ENCODE data around the gene UTS2R. TPM values are rescaled to one million over a fixed set of nuclear protein-coding genes. Genes with fewer than 3 reads are reported as not detected.
A peak's percentile ranks its signal among the peaks of the same experiment; 100 is the strongest.

Gene UTS2R
- total and polyA plus RNA-seq, 2 of the 4 experiments (the other 2 are of a cell fraction), result not detected

DNA sequence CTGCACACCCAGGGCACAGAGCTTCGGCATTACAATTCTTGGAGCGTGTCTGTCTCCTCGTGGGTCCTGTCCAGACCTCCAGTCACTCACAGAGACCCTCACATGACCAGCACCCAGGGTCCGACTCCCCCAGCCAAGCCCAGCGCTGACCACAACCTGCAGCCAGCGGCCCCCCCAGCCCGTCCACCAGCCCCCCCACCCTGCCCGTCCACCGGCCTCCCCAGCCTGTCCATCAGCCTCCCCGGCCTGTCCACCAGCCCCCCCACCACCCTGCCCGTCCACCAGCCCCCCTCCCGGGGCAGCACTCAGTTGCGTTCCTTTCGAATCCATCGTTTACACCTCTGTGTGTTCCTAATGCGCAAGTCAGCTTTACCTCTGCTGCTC is 43.8 kb upstream of the UTS2R start:
- no peak overlapping the region for H3K4me3 ChIP-seq (ENCODE audit: insufficient read depth, low read depth, low read length)
- H3K4ac ChIP-seq (ENCODE audit: low read depth, low read length), result no peak overlapping the region
- peak overlapping the region; percentile 16 for H2AK9ac ChIP-seq (replicated peaks; ENCODE audit: low read depth, low read length, poor library complexity)
- no peak overlapping the region for H2BK20ac ChIP-seq (ENCODE audit: low read depth, low read length)
- dilution Hi-C loops (cut with HindIII; ENCODE audit: low sequenced_read_pairs, unreplicated experiment) (no loop called here), in situ Hi-C loops (cut with MboI; ENCODE audit: low sequenced_read_pairs) (no loop called here), intact Hi-C loops (cut with micrococcal nuclease) (loop anchor here (10.0 kb wide), 1 partner anchor 293 kb away; the partner anchor contains the start of genes DCXR and RAC3)
- H2BK120ac ChIP-seq (ENCODE audit: low read depth, low read length), result no peak overlapping the region
- TF ChIP-seq BHLHE40 (IDR thresholded peaks at IDR 0.05; ENCODE audit: low read depth, low read length) (no peak), MAZ (IDR thresholded peaks at IDR 0.05; ENCODE audit: borderline replicate concordance, low read depth, low read length) (no peak), CHD1 (IDR thresholded peaks at IDR 0.05; ENCODE audit: low read depth, low read length) (no peak), CEBPB (IDR thresholded peaks at IDR 0.05; ENCODE audit: low read depth, low read length) (no peak), SMC3 (IDR thresholded peaks at IDR 0.05; ENCODE audit: low read depth, low read length) (no peak), RCOR1 (IDR thresholded peaks at IDR 0.05; ENCODE audit: insufficient replicate concordance, low read length) (no peak)
- TF ChIP-seq, protein P1, sequence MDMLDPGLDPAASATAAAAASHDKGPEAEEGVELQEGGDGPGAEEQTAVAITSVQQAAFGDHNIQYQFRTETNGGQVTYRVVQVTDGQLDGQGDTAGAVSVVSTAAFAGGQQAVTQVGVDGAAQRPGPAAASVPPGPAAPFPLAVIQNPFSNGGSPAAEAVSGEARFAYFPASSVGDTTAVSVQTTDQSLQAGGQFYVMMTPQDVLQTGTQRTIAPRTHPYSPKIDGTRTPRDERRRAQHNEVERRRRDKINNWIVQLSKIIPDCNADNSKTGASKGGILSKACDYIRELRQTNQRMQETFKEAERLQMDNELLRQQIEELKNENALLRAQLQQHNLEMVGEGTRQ (IDR thresholded peaks at IDR 0.05; ENCODE audit: low read depth, low read length), result no peak
- H2BK15ac ChIP-seq (ENCODE audit: low read depth, low read length), result no peak overlapping the region
- H2AFZ ChIP-seq (replicated peaks; ENCODE audit: low read length, poor library complexity), result peak overlapping the region; percentile 21
- H2AK5ac ChIP-seq (ENCODE audit: low read depth, low read length), result peak overlapping the region; percentile 7; the same call in 1 of the 2 replicates
- no peaks in the 10 kb centered on the region for H3K36me3 ChIP-seq (ENCODE audit: control insufficient read depth, insufficient read depth, low read length)
- H3K9ac ChIP-seq (ENCODE audit: low read depth, low read length), result no peak overlapping the region
- H4K91ac ChIP-seq (ENCODE audit: insufficient read depth, low read depth, low read length), result no peak overlapping the region
- POLR2A ChIA-PET (ENCODE audit: unreplicated experiment), result no interaction called here
- H3K23ac ChIP-seq (ENCODE audit: low read depth, low read length), result no peak overlapping the region
- H4K5ac ChIP-seq (ENCODE audit: low read depth, low read length), result no peak overlapping the region
- CTCF ChIA-PET, result no interaction called here
- 62% methylated on average over 5 of the region's 16 CpGs; no CpG with 5 or more reads in 1 of the 2 experiments for WGBS, 2 experiments (ENCODE audit: extremely low coverage in 2 of 2, insufficient read length in 1 of 2)
- no peak overlapping the region for H2BK5ac ChIP-seq (ENCODE audit: low read depth, low read length, poor library complexity, severe bottlenecking)
- no peak overlapping the region for H3K14ac ChIP-seq (replicated peaks; ENCODE audit: low read depth, low read length)
- H3K56ac ChIP-seq (ENCODE audit: extremely low read depth, insufficient read depth, low read length), result no peak overlapping the region
- H4K20me1 ChIP-seq (ENCODE audit: insufficient read depth, low read length), result no peaks in the 10 kb centered on the region
- BruUV-seq (replicated peaks), result no TSS peak
- H3K27me3 ChIP-seq (ENCODE audit: control insufficient read depth, insufficient read depth, low read length), result peaks cover 10% of the 10 kb centered on the region
- no peak overlapping the region for H4K8ac ChIP-seq (ENCODE audit: low read depth in 2 of 2, low read length in 2 of 2)
- no peaks in the 10 kb centered on the region for H3K9me1 ChIP-seq (ENCODE audit: insufficient read depth, low read length)
- H3K4me1 ChIP-seq (ENCODE audit: control insufficient read depth, insufficient read depth, low read length), result peaks cover 10% of the 10 kb centered on the region
- H3K27ac ChIP-seq (ENCODE audit: insufficient read depth, low read length), result no peak overlapping the region
- no peaks in the 10 kb centered on the region for H3K79me1 ChIP-seq (ENCODE audit: low read depth in 1 of 2, low read length in 2 of 2)
- H3K4me2 ChIP-seq (ENCODE audit: low read depth, low read length), result no peak overlapping the region
- no peak for DNase-seq
- ATAC-seq (ENCODE audit: low read depth), result no peak
- H3K18ac ChIP-seq (ENCODE audit: low read depth, low read length), result no peak overlapping the region
- no peaks in the 10 kb centered on the region for H3K9me3 ChIP-seq (ENCODE audit: control insufficient read depth, insufficient read depth, low read length)

All from IMR-90 (cell line).